ENCODE data around the gene NPAS4.

- TF ChIP-seq TSHZ2 (CRISPR knock-in tag; IDR thresholded peaks at IDR 0.05) (no peak), CSRNP3 (CRISPR knock-in tag; IDR thresholded peaks at IDR 0.05) (no peak), ZFP30 (CRISPR knock-in tag; IDR thresholded peaks at IDR 0.05) (no peak), ZNF70 (CRISPR knock-in tag; IDR thresholded peaks at IDR 0.05) (no peak), ISL1 (CRISPR knock-in tag; IDR thresholded peaks at IDR 0.05) (no peak), PATZ1 (CRISPR knock-in tag; IDR thresholded peaks at IDR 0.05; ENCODE audit: borderline replicate concordance) (no peak), TOX (CRISPR knock-in tag; IDR thresholded peaks at IDR 0.05; ENCODE audit: borderline replicate concordance) (no peak), POU6F1 (CRISPR knock-in tag; IDR thresholded peaks at IDR 0.05; ENCODE audit: borderline replicate concordance, low read depth) (no peak), BACH2 (CRISPR knock-in tag; IDR thresholded peaks at IDR 0.05; ENCODE audit: borderline replicate concordance) (no peak), CREB5 (CRISPR knock-in tag; IDR thresholded peaks at IDR 0.05; ENCODE audit: low read depth) (no peak), ZNF565 (CRISPR knock-in tag; conservative IDR thresholded peaks at IDR 0.05; ENCODE audit: low read depth) (no peak)
These were observed 2.5 kb upstream of the NPAS4 start for GRCh38 chr11:66418168-66418985.

Measured in SK-N-SH treated with all-trans-retinoic acid at 6 μM for 48 hours (cell line).